Fibroblast of lung (primary cell): ENCODE measurements around the gene FBXL2. TPM values are rescaled to one million over a fixed set of nuclear protein-coding genes. Genes with fewer than 3 reads are reported as not detected.

Source experiments
- DNase-seq, 2 donors: peaks; one replicate each; pipeline versions ENCODE4 v3.0.0 to v3.0.0-alpha.2; 2010; ENCODE audit warnings: low read depth in 2 of 2
- H2AFZ ChIP-seq: 2 replicates; pipeline ENCODE4 v1.5.1; 2012; ENCODE audit warnings: low read length, control low read depth, inconsistent platforms
- H3K27ac ChIP-seq: 2 replicates; pipeline ENCODE4 v1.5.1; 2011; ENCODE audit warnings: low read length, control low read depth; ENCODE audit not compliant: insufficient read depth
- H3K27me3 ChIP-seq: 2 replicates; pipeline ENCODE4 v1.5.1; 2011; ENCODE audit warnings: mild to moderate bottlenecking, low read length; ENCODE audit not compliant: control insufficient read depth, insufficient read depth
- H3K36me3 ChIP-seq: 2 replicates; pipeline ENCODE4 v1.5.1; 2011; ENCODE audit warnings: low read length; ENCODE audit not compliant: control insufficient read depth, insufficient read depth
- H3K4me1 ChIP-seq: 2 replicates; pipeline ENCODE4 v1.5.1; 2011; ENCODE audit warnings: low read length; ENCODE audit not compliant: control insufficient read depth, insufficient read depth; ENCODE audit errors: extremely low read depth
- H3K4me2 ChIP-seq: 2 replicates; pipeline ENCODE4 v1.5.1; 2011; ENCODE audit warnings: low read length, control low read depth; ENCODE audit not compliant: insufficient read depth; ENCODE audit errors: extremely low read depth
- H3K4me3 ChIP-seq, 4 experiments: fragments of 200-600 bp in 1 of 4; sonication (generic) in 1 of 4; replicated peaks in 1 of 4; 2 replicates each; pipeline ENCODE4 v1.5.1; 2011 to 2016; ENCODE audit warnings: low read length in 4 of 4, low read depth in 3 of 4, mild to moderate bottlenecking in 3 of 4, control low read depth in 2 of 4, inconsistent platforms in 1 of 4, mixed read lengths in 1 of 4; ENCODE audit not compliant: insufficient read depth in 1 of 4; ENCODE audit errors: control extremely low read depth in 1 of 4
- H3K79me2 ChIP-seq: 2 replicates; pipeline ENCODE4 v1.5.1; 2012; ENCODE audit warnings: mild to moderate bottlenecking, low read length, inconsistent platforms; ENCODE audit not compliant: control insufficient read depth, insufficient read depth
- H3K9ac ChIP-seq: 2 replicates; pipeline ENCODE4 v1.5.1; 2011; ENCODE audit warnings: mild to moderate bottlenecking, low read length, control low read depth; ENCODE audit not compliant: insufficient read depth
- H3K9me3 ChIP-seq: 2 replicates; pipeline ENCODE4 v1.5.1; 2012; ENCODE audit warnings: low read depth, low read length; ENCODE audit not compliant: control insufficient read depth, insufficient read depth
- H4K20me1 ChIP-seq: 2 replicates; pipeline ENCODE4 v1.5.1; 2011; ENCODE audit warnings: low read length; ENCODE audit not compliant: control insufficient read depth, insufficient read depth; ENCODE audit errors: extremely low read depth
- EZH2 ChIP-seq: IDR thresholded peaks from 2 replicates; pipeline ENCODE4 v1.5.1; 2012; ENCODE audit warnings: low read length, control low read depth, mild to moderate bottlenecking; ENCODE audit errors: missing control alignments
- polyA plus RNA-seq, 2 donors: library from polyadenylated mRNA; depleted of rRNA in 1 of 2; stranded (reverse) in 1 of 2; unstranded in 1 of 2; fragments of >200 nt; gene quantifications; 2 replicates each; pipeline ENCODE4 v1.2.1, GENCODE V29; 2011 to 2012; ENCODE audit warnings: missing spikeins in 1 of 2
- total RNA-seq: library from RNA; depleted of rRNA; stranded (reverse); fragments of >200 nt; gene quantifications from 2 replicates; pipeline ENCODE4 v1.2.1, GENCODE V29; 2014
- TF ChIP-seq, protein P1 (sequence below), 2 donors: IDR thresholded peaks in 1 of 2; conservative IDR thresholded peaks in 1 of 2; 1 replicate in 1 of 2; 2 replicates in 1 of 2; pipeline ENCODE4 v1.5.1; 2011 to 2012; ENCODE audit warnings: low read length in 2 of 2, control low read depth in 1 of 2, inconsistent platforms in 1 of 2, low read depth in 1 of 2, mild to moderate bottlenecking in 1 of 2

The FBXL2 gene
- total and polyA plus RNA-seq, 2 donors (not counting 1 experiment from before 2014, with no cell fraction given) = 16.2 to 26.5 TPM

DNA sequence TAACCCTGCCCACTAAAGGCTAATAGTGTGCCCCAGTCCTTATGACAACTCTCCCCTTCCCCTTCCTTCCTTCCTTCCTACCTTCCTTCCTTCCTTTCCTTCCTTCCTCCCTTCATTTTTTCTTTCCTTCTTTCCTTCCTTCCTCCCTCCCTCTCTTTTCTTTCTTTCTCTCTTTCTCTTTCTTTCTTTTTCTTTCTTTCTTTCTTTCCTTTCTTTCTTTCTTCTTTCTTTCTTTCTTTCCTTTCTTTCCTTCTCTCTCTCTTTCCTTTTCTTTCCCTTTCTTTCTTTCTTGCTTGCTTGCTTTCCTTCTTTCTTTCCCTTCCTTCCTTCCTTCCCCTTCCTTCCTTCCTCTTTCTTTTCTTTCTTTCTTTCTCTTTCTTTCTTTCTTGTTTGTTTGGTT is 30.5 kb upstream of the FBXL2 start:
- no peak for DNase-seq
- Histone ChIP-seq H3K9ac (no peak overlapping the region), H3K4me1 (no peaks in the 10 kb centered on the region), H3K27me3 (peaks cover 2% of the 10 kb centered on the region), H3K27ac (no peak overlapping the region), H3K36me3 (no peaks in the 10 kb centered on the region), H4K20me1 (no peaks in the 10 kb centered on the region), H2AFZ (no peak overlapping the region), H3K4me2 (no peak overlapping the region), H3K4me3 (no peak overlapping the region), H3K79me2 (no peaks in the 10 kb centered on the region), H3K9me3 (no peaks in the 10 kb centered on the region)
- TF ChIP-seq, protein P1, sequence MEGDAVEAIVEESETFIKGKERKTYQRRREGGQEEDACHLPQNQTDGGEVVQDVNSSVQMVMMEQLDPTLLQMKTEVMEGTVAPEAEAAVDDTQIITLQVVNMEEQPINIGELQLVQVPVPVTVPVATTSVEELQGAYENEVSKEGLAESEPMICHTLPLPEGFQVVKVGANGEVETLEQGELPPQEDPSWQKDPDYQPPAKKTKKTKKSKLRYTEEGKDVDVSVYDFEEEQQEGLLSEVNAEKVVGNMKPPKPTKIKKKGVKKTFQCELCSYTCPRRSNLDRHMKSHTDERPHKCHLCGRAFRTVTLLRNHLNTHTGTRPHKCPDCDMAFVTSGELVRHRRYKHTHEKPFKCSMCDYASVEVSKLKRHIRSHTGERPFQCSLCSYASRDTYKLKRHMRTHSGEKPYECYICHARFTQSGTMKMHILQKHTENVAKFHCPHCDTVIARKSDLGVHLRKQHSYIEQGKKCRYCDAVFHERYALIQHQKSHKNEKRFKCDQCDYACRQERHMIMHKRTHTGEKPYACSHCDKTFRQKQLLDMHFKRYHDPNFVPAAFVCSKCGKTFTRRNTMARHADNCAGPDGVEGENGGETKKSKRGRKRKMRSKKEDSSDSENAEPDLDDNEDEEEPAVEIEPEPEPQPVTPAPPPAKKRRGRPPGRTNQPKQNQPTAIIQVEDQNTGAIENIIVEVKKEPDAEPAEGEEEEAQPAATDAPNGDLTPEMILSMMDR (conservative IDR thresholded peaks at IDR 0.05 in 1 of 2, IDR thresholded peaks at IDR 0.05 in 1 of 2; ENCODE audit: low read depth in 1 of 2, low read length in 2 of 2) = no peak
- no peak for TF ChIP-seq EZH2

DNA sequence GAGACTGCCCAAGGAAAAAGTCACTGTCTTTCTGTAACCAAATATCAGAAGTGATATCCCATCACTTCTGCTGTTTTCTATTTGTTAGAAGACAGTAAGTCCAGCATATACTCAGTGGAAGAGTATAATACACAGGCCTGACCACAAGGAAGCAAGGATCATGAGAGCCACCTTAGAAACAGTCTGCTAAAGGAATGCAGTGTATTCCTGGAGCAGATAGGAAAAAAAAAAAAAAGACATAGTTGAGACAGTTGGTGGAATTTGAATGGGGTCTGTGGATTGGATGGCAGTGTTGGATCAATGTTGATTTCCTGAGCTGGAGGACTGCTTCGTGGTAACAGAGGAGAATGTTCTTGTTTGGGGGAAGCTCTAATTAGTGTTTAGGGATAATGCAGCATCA is 26.5 kb upstream of the FBXL2 start:
- H3K4me1 ChIP-seq = no peaks in the 10 kb centered on the region
- no peak overlapping the region for H3K4me2 ChIP-seq
- no peak overlapping the region for H2AFZ ChIP-seq
- H3K9me3 ChIP-seq = no peaks in the 10 kb centered on the region
- TF ChIP-seq, protein P1 (conservative IDR thresholded peaks at IDR 0.05 in 1 of 2, IDR thresholded peaks at IDR 0.05 in 1 of 2; ENCODE audit: low read depth in 1 of 2, low read length in 2 of 2) = no peak
- no peak for TF ChIP-seq EZH2
- H3K79me2 ChIP-seq = no peaks in the 10 kb centered on the region
- H3K36me3 ChIP-seq = no peaks in the 10 kb centered on the region
- H4K20me1 ChIP-seq = no peaks in the 10 kb centered on the region
- H3K9ac ChIP-seq = no peak overlapping the region
- peak in 1 of 2 donors; percentile 65 for DNase-seq
- no peak overlapping the region for H3K27ac ChIP-seq
- no peaks in the 10 kb centered on the region for H3K27me3 ChIP-seq
- no peak overlapping the region for H3K4me3 ChIP-seq

DNA sequence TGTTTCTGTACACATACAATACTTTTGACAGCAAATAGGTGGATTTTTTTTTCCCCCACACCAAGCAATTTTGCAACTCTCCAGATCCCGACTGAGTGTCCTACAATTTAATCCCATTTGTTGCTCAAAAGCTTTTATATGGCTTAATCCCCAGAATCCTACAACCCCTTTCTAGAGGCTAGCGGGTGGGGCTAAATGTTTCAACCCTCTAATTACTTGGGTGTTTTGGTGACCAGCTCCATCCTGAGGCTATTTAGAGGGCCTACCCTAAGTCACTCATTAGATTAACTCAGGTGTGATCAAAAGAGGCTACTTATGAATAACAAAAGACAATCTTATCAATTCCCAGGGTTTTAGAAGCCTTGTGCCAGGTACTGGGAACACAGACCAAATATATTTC is 21.0 kb upstream of the FBXL2 start:
- no peaks in the 10 kb centered on the region for H3K27me3 ChIP-seq
- no peaks in the 10 kb centered on the region for H3K36me3 ChIP-seq
- H3K27ac ChIP-seq = no peak overlapping the region
- DNase-seq = no peak
- H3K9ac ChIP-seq = no peak overlapping the region
- H3K4me2 ChIP-seq = no peak overlapping the region
- no peak for TF ChIP-seq EZH2
- TF ChIP-seq, protein P1 (conservative IDR thresholded peaks at IDR 0.05 in 1 of 2, IDR thresholded peaks at IDR 0.05 in 1 of 2; ENCODE audit: low read depth in 1 of 2, low read length in 2 of 2) = no peak
- no peaks in the 10 kb centered on the region for H3K4me1 ChIP-seq
- no peaks in the 10 kb centered on the region for H4K20me1 ChIP-seq
- no peaks in the 10 kb centered on the region for H3K9me3 ChIP-seq
- no peaks in the 10 kb centered on the region for H3K79me2 ChIP-seq
- H3K4me3 ChIP-seq = no peak overlapping the region
- no peak overlapping the region for H2AFZ ChIP-seq
